BE2C (cell line): ENCODE data around the gene SLC6A15.

ENCODE experiments used
- DNase-seq: peaks from one replicate; pipeline ENCODE4 v3.0.0-alpha.2; 2020
- H3K27me3 ChIP-seq: fragments of 250-450 bp; sonication (Bioruptor Pico); 2 replicates; pipeline ENCODE4 v1.5.1; 2020; ENCODE audit warnings: mild to moderate bottlenecking
- H3K36me3 ChIP-seq: fragments of 250-450 bp; sonication (Bioruptor Pico); 2 replicates; pipeline ENCODE4 v1.5.1; 2020; ENCODE audit warnings: mild to moderate bottlenecking
- H3K4me1 ChIP-seq: fragments of 250-450 bp; sonication (Bioruptor Pico); 2 replicates; pipeline ENCODE4 v1.5.1; 2020
- H3K4me3 ChIP-seq: 2 replicates; pipeline ENCODE4 v1.5.1; 2011; ENCODE audit warnings: low read depth, low read length
- H3K9me3 ChIP-seq: fragments of 250-450 bp; sonication (Bioruptor Pico); 2 replicates; pipeline ENCODE4 v1.5.1; 2020
- TF ChIP-seq, protein P1 (sequence below): IDR thresholded peaks from 2 replicates; pipeline ENCODE4 v1.5.1; 2012; ENCODE audit warnings: mild to moderate bottlenecking, low read depth, low read length

Gene SLC6A15

DNA sequence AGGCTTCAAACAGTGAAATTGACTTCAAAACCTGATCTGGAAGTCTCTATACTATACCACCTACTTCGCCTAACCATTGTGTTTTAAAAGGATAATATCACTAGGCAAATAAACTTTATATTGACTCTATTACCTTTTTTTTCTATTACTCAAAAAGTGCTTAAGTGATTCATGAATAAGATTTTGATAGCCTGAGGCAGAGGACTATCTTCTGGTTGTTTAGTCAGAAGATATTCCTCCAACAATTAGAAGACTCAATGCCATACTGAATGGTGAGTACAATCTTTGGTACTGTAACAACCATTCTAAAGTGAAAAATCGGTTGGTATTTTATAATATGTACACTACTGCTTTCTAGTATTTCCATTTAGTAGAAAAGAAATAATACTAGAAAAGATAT lies 22.8 kb downstream of the SLC6A15 start:
- H3K4me3 ChIP-seq: no peak overlapping the region
- no peaks in the 10 kb centered on the region for H3K9me3 ChIP-seq
- H3K36me3 ChIP-seq: no peaks in the 10 kb centered on the region; the same call in 1 of the 2 replicates
- no peak for DNase-seq
- H3K27me3 ChIP-seq: no peaks in the 10 kb centered on the region
- TF ChIP-seq, protein P1, sequence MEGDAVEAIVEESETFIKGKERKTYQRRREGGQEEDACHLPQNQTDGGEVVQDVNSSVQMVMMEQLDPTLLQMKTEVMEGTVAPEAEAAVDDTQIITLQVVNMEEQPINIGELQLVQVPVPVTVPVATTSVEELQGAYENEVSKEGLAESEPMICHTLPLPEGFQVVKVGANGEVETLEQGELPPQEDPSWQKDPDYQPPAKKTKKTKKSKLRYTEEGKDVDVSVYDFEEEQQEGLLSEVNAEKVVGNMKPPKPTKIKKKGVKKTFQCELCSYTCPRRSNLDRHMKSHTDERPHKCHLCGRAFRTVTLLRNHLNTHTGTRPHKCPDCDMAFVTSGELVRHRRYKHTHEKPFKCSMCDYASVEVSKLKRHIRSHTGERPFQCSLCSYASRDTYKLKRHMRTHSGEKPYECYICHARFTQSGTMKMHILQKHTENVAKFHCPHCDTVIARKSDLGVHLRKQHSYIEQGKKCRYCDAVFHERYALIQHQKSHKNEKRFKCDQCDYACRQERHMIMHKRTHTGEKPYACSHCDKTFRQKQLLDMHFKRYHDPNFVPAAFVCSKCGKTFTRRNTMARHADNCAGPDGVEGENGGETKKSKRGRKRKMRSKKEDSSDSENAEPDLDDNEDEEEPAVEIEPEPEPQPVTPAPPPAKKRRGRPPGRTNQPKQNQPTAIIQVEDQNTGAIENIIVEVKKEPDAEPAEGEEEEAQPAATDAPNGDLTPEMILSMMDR: no peak
- no peaks in the 10 kb centered on the region for H3K4me1 ChIP-seq

DNA sequence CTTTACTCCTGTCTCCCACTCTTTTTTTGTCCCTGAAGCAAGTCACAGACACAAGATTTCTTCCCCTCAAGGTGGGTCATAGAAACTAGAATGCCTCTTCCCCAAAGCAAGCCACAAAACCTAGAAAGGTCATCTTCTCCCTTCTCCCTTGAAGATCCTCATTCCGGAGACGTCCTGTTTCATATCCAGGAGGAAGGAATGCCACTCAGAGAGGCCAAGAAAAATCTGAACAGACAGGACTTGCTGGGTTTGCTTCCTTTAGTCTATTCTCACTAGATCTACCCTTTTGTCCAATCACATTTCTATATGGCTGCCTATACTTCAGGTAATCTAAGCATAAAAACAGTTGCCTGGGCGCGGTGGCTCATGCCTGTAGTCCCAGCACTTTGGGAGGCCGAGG lies 23.7 kb downstream of the SLC6A15 start:
- TF ChIP-seq, protein P1: no peak
- Histone ChIP-seq H3K4me3 (no peak overlapping the region), H3K36me3 (no peaks in the 10 kb centered on the region; the same call in 1 of the 2 replicates), H3K9me3 (no peaks in the 10 kb centered on the region), H3K27me3 (no peaks in the 10 kb centered on the region), H3K4me1 (no peaks in the 10 kb centered on the region)
- no peak for DNase-seq

DNA sequence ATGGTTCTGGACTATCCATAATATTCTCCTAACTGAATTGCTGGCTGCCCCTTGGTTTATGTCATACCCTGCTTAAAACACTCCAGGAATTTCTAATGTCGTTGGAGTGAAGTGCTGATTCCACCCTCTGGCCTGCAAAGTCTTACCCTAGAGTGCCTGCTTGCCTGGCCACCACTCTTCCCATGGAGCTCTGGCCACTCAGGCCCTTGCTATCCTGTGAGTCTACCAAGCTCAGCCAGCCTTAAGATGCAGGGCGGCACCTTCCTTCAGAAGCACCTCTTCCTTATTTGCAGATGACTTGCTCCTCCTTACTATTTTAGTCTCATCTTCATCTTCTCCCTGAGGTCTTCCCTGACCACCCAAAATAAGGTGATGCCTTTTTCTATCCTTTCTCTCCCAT lies 35.3 kb downstream of the SLC6A15 start:
- Histone ChIP-seq H3K4me3 (no peak overlapping the region), H3K9me3 (no peaks in the 10 kb centered on the region), H3K27me3 (no peaks in the 10 kb centered on the region), H3K4me1 (peaks cover 8% of the 10 kb centered on the region; the same call in 1 of the 2 replicates), H3K36me3 (peaks cover 3% of the 10 kb centered on the region; the same call in 1 of the 2 replicates)
- DNase-seq: no peak
- TF ChIP-seq, protein P1: no peak

DNA sequence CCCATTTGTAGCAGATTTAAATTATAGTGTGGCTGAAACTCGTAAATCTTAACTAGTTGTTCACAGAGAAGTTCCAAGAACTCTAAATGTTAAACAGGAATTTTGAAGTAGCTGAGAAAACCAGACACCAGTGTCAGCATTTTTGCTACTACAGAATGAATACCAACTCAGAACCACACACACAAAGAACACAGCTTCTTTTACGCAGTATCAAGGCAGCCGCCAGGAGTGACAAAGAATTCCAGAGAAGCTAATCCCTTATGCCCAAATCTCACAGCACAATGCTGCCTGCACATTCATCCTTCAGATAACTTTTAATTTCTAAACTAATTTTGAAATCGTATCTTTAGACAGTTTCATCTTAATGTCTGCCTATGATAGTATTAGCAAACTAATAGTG lies 37.4 kb downstream of the SLC6A15 start:
- H3K27me3 ChIP-seq: no peaks in the 10 kb centered on the region
- no peak overlapping the region for H3K4me3 ChIP-seq
- H3K9me3 ChIP-seq: no peaks in the 10 kb centered on the region
- H3K4me1 ChIP-seq: peaks cover 8% of the 10 kb centered on the region; the same call in 1 of the 2 replicates
- TF ChIP-seq, protein P1: no peak
- H3K36me3 ChIP-seq: no peaks in the 10 kb centered on the region; the same call in none of the 2 replicates
- no peak for DNase-seq

DNA sequence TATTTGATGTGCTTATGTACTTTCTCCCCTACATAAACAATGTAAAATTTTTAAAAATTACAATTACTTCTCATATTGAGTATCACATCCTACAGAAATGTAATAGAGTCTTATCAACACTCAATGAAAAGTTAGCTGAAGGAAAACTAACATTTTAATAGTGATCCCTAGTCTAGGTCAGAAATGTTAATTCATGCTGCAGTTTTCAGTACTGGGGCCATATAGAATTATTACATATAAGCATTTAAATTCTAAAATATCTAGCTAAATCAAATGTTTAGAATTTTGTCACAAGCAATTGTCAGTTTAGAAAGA lies 37.8 kb downstream of the SLC6A15 start:
- Histone ChIP-seq H3K36me3 (no peaks in the 10 kb centered on the region; the same call in none of the 2 replicates), H3K4me1 (peaks cover 8% of the 10 kb centered on the region; the same call in 1 of the 2 replicates), H3K27me3 (no peaks in the 10 kb centered on the region), H3K4me3 (no peak overlapping the region), H3K9me3 (no peaks in the 10 kb centered on the region)
- TF ChIP-seq, protein P1: no peak
- DNase-seq: no peak

DNA sequence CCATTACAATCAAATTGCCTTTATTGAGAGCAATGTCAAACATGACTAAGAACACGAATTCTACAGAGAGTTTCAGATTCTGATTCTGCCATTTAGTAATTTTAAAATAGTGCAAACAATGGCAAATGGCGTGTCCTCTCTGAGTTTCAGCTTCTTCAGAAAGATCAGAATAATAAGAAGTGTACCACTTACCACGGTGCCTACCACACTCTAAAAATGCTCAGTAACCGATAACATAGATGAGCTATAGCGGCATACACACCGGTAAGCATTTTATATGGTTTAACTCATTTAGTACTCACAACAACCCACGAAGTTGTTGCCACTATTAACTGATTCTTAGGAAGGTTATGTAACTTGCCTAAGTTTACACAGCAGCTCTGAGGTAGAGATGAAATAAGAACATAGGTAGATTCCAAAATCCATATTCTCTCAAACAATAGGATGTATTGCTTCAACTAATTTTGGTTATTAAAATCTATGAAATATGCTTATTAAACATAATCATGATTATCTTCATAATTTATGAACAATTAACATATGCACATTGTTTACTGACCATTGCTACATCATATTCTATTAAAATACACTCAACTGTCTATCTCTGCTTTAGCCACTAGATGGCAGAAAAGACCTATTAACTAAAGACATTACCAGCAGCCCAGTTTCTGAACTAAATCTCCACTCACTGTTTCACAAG lies 38.3 kb downstream of the SLC6A15 start:
- no peaks in the 10 kb centered on the region for H3K27me3 ChIP-seq
- DNase-seq: no peak
- H3K4me3 ChIP-seq: no peak overlapping the region
- TF ChIP-seq, protein P1: peak; percentile 69
- no peaks in the 10 kb centered on the region; the same call in none of the 2 replicates for H3K36me3 ChIP-seq
- H3K9me3 ChIP-seq: no peaks in the 10 kb centered on the region
- H3K4me1 ChIP-seq: peaks cover 8% of the 10 kb centered on the region; the same call in 1 of the 2 replicates
